HCT116 (cell line): Measurements from ENCODE around the gene DNAJB1. TPM values are rescaled to one million over a fixed set of nuclear protein-coding genes. Genes with fewer than 3 reads are reported as not detected.

Source experiments
- ATAC-seq: fragments of 200-7000 bp; cut with Tn5 transposase; 2 replicates; pipeline ENCODE4 v1.9.1; 2020; ENCODE audit warnings: mild to moderate bottlenecking, moderate library complexity
- BruUV-seq: library from RNA; stranded (reverse); fragments of 400-500 nt; replicated peaks from 2 replicates; lab custom pipeline; 2021; lab: Mats Ljungman, UMichigan
- CTCF ChIA-PET: fragments of 300-600 bp; sonication (Branson Sonifier 250); formaldehyde crosslinking; loops from one replicate; lab custom pipeline; 2021; ENCODE audit warnings: antibody characterized with exemption; lab: Charles Lee
- POLR2A ChIA-PET: fragments of 300-600, 350-600 bp; sonication (Branson Sonifier 250); formaldehyde crosslinking; loops from one replicate; lab custom pipeline; 2021; ENCODE audit warnings: antibody characterized with exemption; lab: Charles Lee
- RAD21 ChIA-PET, 2 experiments: fragments of 300-600 bp; sonication (Branson Sonifier 250); formaldehyde crosslinking; loops; one replicate each; lab custom pipeline; 2023; ENCODE audit warnings: low total read pairs in 2 of 2; ENCODE audit not compliant: uncharacterized antibody in 2 of 2, unreplicated experiment in 2 of 2, low non-redundant PET in 1 of 2; lab: Charles Lee
- DNase-seq: peaks from one replicate; pipeline ENCODE4 v3.0.0-alpha.2; 2010; ENCODE audit warnings: low read depth, low spot score
- H2AFZ ChIP-seq: fragments of 200-600 bp; shearing (Covaris generic), sonication (generic); 2 replicates; pipeline ENCODE4 v1.6.1; 2017; ENCODE audit warnings: low read depth, mixed run types, mixed read lengths, antibody characterized with exemption, low read length; ENCODE audit not compliant: poor library complexity, severe bottlenecking
- H3K27ac ChIP-seq: 2 replicates; pipeline ENCODE4 v1.5.1; 2012; ENCODE audit warnings: low read depth, low read length
- H3K27me3 ChIP-seq: fragments of 200-600 bp; sonication (generic); 2 replicates; pipeline ENCODE4 v1.6.1; 2016; ENCODE audit warnings: mixed run types, low read length, mixed read lengths; ENCODE audit not compliant: insufficient read depth
- H3K36me3 ChIP-seq, 2 experiments: fragments of 200-500 bp in 1 of 2; fragments of 200-600 bp in 1 of 2; sonication (Bioruptor generic) in 1 of 2; sonication (generic) in 1 of 2; 2 replicates each; pipeline versions ENCODE4 v1.5.1 to v1.6.1; 2014 to 2016; ENCODE audit warnings: low read length in 2 of 2, inconsistent platforms in 1 of 2, mixed read lengths in 1 of 2, mixed run types in 1 of 2; ENCODE audit not compliant: insufficient read depth in 2 of 2, control insufficient read depth in 1 of 2
- H3K4me1 ChIP-seq, 2 experiments: fragments of 200-600 bp in 1 of 2; sonication (generic) in 1 of 2; 2 replicates each; pipeline versions ENCODE4 v1.5.1 to v1.6.1; 2012 to 2017; ENCODE audit warnings: low read length in 2 of 2, inconsistent platforms in 1 of 2, mild to moderate bottlenecking in 1 of 2, mixed read lengths in 1 of 2, mixed run types in 1 of 2, moderate library complexity in 1 of 2; ENCODE audit not compliant: insufficient read depth in 2 of 2, control insufficient read depth in 1 of 2
- H3K4me2 ChIP-seq: fragments of 200-600 bp; sonication (generic); 2 replicates; pipeline ENCODE4 v1.6.1; 2017; ENCODE audit warnings: mixed run types, low read length, mixed read lengths
- H3K4me3 ChIP-seq, 2 experiments: fragments of 200-600 bp in 1 of 2; sonication (generic) in 1 of 2; replicated peaks in 1 of 2; 2 replicates each; pipeline ENCODE4 v1.5.1; 2011 to 2016; ENCODE audit warnings: low read length in 2 of 2, control low read depth in 1 of 2, low read depth in 1 of 2, mild to moderate bottlenecking in 1 of 2, mixed read lengths in 1 of 2, mixed run types in 1 of 2
- H3K79me2 ChIP-seq: fragments of 200-600 bp; sonication (generic); 2 replicates; pipeline ENCODE4 v1.6.1; 2017; ENCODE audit warnings: mild to moderate bottlenecking, mixed run types, low read length, moderate library complexity, mixed read lengths; ENCODE audit not compliant: insufficient read depth
- H3K9ac ChIP-seq: fragments of 200-600 bp; sonication (generic); 2 replicates; pipeline ENCODE4 v1.6.1; 2016; ENCODE audit warnings: low read length, mixed read lengths
- H3K9me2 ChIP-seq: fragments of 200-600 bp; sonication (generic), shearing (Covaris generic); 2 replicates; pipeline ENCODE4 v1.6.1; 2017; ENCODE audit warnings: mixed run types, mild to moderate bottlenecking, moderate library complexity; ENCODE audit not compliant: insufficient read depth
- H3K9me3 ChIP-seq, 2 experiments: fragments of 200-500 bp in 1 of 2; fragments of 200-600 bp in 1 of 2; sonication (Bioruptor generic) in 1 of 2; sonication (generic) in 1 of 2; 2 replicates each; pipeline ENCODE4 v1.6.1; 2014 to 2017; ENCODE audit warnings: low read length in 2 of 2, mixed read lengths in 2 of 2, inconsistent platforms in 1 of 2, low read depth in 1 of 2, mild to moderate bottlenecking in 1 of 2, mixed run types in 1 of 2, moderate library complexity in 1 of 2; ENCODE audit not compliant: control insufficient read depth in 1 of 2, insufficient read depth in 1 of 2
- H4K20me1 ChIP-seq: fragments of 200-600 bp; sonication (generic), shearing (Covaris generic); 2 replicates; pipeline ENCODE4 v1.6.1; 2017; ENCODE audit warnings: mixed run types, mild to moderate bottlenecking, moderate library complexity; ENCODE audit not compliant: insufficient read depth
- CTCF ChIP-seq, 3 experiments: fragments of 200-600 bp in 1 of 3; sonication (generic) in 1 of 3; IDR thresholded peaks in 2 of 3; conservative IDR thresholded peaks in 1 of 3; 2 replicates each; pipeline ENCODE4 v1.5.1; 2012 to 2017; ENCODE audit warnings: low read depth in 2 of 3, low read length in 2 of 3, antibody characterized with exemption in 1 of 3, borderline replicate concordance in 1 of 3, control low read depth in 1 of 3, mild to moderate bottlenecking in 1 of 3, mixed read lengths in 1 of 3, mixed run types in 1 of 3, moderate library complexity in 1 of 3; ENCODE audit not compliant: insufficient read depth in 1 of 3
- ELF1 ChIP-seq: IDR thresholded peaks from 2 replicates; pipeline ENCODE4 v1.6.1; 2012; ENCODE audit warnings: low read depth, borderline replicate concordance
- EZH2phosphoT487 ChIP-seq: fragments of 200-600 bp; IDR thresholded peaks from 2 replicates; pipeline ENCODE4 v1.6.1; 2018; ENCODE audit warnings: antibody characterized with exemption, borderline replicate concordance
- FOSL1 ChIP-seq: IDR thresholded peaks from 2 replicates; pipeline ENCODE4 v1.6.1; 2012; ENCODE audit warnings: low read depth
- MAX ChIP-seq: IDR thresholded peaks from 2 replicates; pipeline ENCODE4 v1.6.1; 2012
- POLR2A ChIP-seq: IDR thresholded peaks from 2 replicates; pipeline ENCODE4 v1.7.0; 2011; ENCODE audit warnings: borderline replicate concordance; ENCODE audit not compliant: insufficient read depth, insufficient read length; ENCODE audit errors: extremely low read depth
- RAD21 ChIP-seq: IDR thresholded peaks from 2 replicates; pipeline ENCODE4 v1.6.1; 2012; ENCODE audit warnings: low read depth, mild to moderate bottlenecking
- SRF ChIP-seq: IDR thresholded peaks from 2 replicates; pipeline ENCODE4 v1.6.1; 2012; ENCODE audit warnings: low read depth
- TCF7L2 ChIP-seq: IDR thresholded peaks from 2 replicates; pipeline ENCODE4 v1.7.0; 2011; ENCODE audit warnings: borderline replicate concordance, inconsistent platforms; ENCODE audit not compliant: insufficient read depth, insufficient read length; ENCODE audit errors: extremely low read depth
- YY1 ChIP-seq: IDR thresholded peaks from 2 replicates; pipeline ENCODE4 v1.6.1; 2011; ENCODE audit warnings: low read length, low read depth, moderate library complexity, mild to moderate bottlenecking; ENCODE audit not compliant: insufficient replicate concordance; ENCODE audit errors: extremely low read depth
- ZFX ChIP-seq: fragments of 450-650 bp; IDR thresholded peaks from 2 replicates; pipeline ENCODE4 v1.6.1; 2017
- ZNF274 ChIP-seq: fragments of 200-500 bp; sonication (Bioruptor generic); IDR thresholded peaks from 2 replicates; pipeline ENCODE4 v1.6.1; 2014; ENCODE audit warnings: mild to moderate bottlenecking, low read depth, low read length, inconsistent platforms
- intact Hi-C: fragments of 100-400 bp; cut with micrococcal nuclease; formaldehyde crosslinking; loops from 2 replicates; pipeline ENCODE4 v1.10.0; 2022
- total RNA-seq: library from RNA; stranded (reverse); gene quantifications from one replicate; pipeline ENCODE4 v1.2.1, GENCODE V29; 2021; ENCODE audit not compliant: unreplicated experiment

Gene DNAJB1
- total RNA-seq, 1 experiment from 2014 or later = 175 TPM

GRCh38 chr19:14492756-14493337 lies 25.4 kb downstream of the DNAJB1 start:
- peaks cover 3 to 9% of the 10 kb centered on the region in 2 experiments; a peak in 2 of 4 replicates for H3K36me3 ChIP-seq
- no TSS peak for BruUV-seq

More at GRCh38 chr19:14492756-14493337, 25.4 kb downstream of the DNAJB1 start:
- no peak for ATAC-seq
- Histone ChIP-seq H3K79me2 (peaks cover 48% of the 10 kb centered on the region), H3K27ac (no peak overlapping the region), H2AFZ (no peak overlapping the region), H3K9me2 (no peaks in the 10 kb centered on the region), H3K27me3 (no peaks in the 10 kb centered on the region), H3K4me3 (no peak overlapping the region), H4K20me1 (no peaks in the 10 kb centered on the region), H3K4me1 (peaks cover 20 to 28% of the 10 kb centered on the region in 2 experiments), H3K9ac (no peak overlapping the region), H3K4me2 (no peak overlapping the region), H3K9me3 (no peaks in the 10 kb centered on the region)
- DNase-seq = no peak
- TF ChIP-seq EZH2phosphoT487 (no peak), FOSL1 (no peak), MAX (no peak), CTCF (IDR thresholded peaks at IDR 0.05 in 2 of 3, conservative IDR thresholded peaks at IDR 0.05 in 1 of 3; ENCODE audit: borderline replicate concordance in 1 of 3, insufficient read depth in 1 of 3, low read depth in 2 of 3, low read length in 2 of 3) (no peak), TCF7L2 (no peak), YY1 (no peak), POLR2A (no peak), ELF1 (no peak), RAD21 (no peak), ZFX (no peak), ZNF274 (no peak), SRF (no peak)
- ChIA-PET CTCF (no interaction called here), POLR2A (no interaction called here), RAD21 (no interaction called here)
- intact Hi-C loops = no loop called here
